ENCODE measurements around the gene TIAM1.

The TIAM1 gene

DNA sequence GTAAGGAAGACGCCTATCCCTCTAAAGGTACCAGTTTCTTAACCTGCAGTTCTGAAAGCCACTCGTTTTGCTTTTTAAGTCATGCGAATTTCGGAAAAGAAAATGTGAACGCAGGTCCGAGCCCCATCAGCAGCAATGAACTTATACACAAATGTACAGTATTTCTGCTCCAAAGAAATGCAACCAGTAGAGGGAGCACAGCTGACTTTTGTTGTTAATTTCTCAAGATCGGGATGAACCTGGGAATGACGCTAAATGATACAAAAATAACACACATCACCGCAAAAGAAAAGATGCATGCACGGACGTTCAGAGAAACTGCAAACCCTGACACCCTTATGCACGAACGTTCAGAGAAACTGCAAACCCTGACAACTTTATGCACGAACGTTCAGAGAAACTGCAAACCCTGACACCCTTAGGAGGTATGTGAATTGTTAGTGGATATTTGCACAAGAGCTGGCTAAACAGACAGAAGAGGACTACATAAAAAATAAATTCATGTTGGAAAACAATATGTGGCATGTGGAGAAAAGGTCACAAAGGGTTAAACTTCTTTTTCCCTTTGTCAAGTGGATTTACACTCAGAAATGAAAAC is 3.5 kb upstream of the TIAM1 start:
- TF ChIP-seq, protein P1, sequence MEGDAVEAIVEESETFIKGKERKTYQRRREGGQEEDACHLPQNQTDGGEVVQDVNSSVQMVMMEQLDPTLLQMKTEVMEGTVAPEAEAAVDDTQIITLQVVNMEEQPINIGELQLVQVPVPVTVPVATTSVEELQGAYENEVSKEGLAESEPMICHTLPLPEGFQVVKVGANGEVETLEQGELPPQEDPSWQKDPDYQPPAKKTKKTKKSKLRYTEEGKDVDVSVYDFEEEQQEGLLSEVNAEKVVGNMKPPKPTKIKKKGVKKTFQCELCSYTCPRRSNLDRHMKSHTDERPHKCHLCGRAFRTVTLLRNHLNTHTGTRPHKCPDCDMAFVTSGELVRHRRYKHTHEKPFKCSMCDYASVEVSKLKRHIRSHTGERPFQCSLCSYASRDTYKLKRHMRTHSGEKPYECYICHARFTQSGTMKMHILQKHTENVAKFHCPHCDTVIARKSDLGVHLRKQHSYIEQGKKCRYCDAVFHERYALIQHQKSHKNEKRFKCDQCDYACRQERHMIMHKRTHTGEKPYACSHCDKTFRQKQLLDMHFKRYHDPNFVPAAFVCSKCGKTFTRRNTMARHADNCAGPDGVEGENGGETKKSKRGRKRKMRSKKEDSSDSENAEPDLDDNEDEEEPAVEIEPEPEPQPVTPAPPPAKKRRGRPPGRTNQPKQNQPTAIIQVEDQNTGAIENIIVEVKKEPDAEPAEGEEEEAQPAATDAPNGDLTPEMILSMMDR (IDR thresholded peaks at IDR 0.05; ENCODE audit: low read depth, low read length, missing control alignments), result peak; percentile 22
- no peak overlapping the region for H3K4me3 ChIP-seq (ENCODE audit: low read depth, low read length)
- DNase-seq (ENCODE audit: low read depth), result no peak

DNA sequence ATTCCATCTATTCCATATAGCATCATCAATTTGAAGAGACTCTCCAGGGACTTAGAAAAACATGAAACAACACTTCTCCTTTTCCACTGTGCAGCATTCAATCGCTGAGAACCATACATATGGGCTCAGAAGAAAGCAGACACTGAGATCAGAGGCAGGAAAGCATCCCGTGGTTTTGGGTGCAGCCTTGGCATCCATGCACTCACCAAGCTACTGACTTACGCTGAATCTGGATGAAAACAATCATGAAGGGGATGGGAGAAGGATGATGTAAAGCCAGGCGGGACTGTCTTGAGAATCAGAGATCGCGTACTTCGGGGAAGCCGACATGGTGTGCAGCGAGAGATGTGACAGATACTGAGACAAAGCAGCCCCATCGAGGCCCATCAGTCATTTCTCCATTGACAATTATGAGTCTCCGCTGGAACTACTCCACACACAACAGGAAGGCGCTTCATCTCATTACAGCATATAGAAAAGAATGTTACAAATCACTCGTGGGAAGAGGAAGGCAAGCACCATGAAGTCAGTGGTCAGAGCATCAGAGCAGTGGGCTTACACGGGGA is 2.3 kb upstream of the TIAM1 start:
- DNase-seq (ENCODE audit: low read depth), result no peak
- TF ChIP-seq, protein P1 (IDR thresholded peaks at IDR 0.05; ENCODE audit: low read depth, low read length, missing control alignments), result no peak
- no peak overlapping the region for H3K4me3 ChIP-seq (ENCODE audit: low read depth, low read length)

- DNase-seq (ENCODE audit: low read depth), result no peak
- TF ChIP-seq, protein P1 (IDR thresholded peaks at IDR 0.05; ENCODE audit: low read depth, low read length, missing control alignments), result no peak
- H3K4me3 ChIP-seq (ENCODE audit: low read depth, low read length), result no peak overlapping the region
These were observed 1.1 kb upstream of the TIAM1 start for GRCh38 chr21:31345136-31345535.

DNA sequence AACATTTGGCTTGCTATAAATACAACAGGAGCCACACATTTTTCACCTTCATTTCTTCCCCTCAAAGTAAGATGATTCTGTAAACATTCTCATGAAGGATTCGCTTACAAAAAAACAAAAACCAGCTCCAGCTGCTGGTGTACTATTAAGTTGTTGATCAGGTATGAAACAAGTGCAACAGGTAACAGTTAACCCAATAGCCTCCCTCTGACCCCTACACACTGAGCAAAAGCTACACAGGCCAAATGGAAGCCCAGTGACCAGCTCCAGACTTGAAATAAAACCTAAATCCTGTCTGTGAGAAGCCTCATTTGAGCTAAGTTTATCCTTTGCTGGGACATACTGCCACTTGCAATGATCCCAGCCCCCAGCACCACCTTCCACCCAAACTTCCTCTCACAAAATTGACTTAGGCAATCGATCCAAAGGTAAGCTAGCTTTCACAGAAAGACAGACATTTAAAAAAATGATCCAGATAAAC is 991 bp downstream of the TIAM1 start:
- H3K4me3 ChIP-seq (ENCODE audit: low read depth, low read length), result no peak overlapping the region
- DNase-seq (ENCODE audit: low read depth), result no peak
- TF ChIP-seq, protein P1 (IDR thresholded peaks at IDR 0.05; ENCODE audit: low read depth, low read length, missing control alignments), result no peak

- TF ChIP-seq, protein P1 (IDR thresholded peaks at IDR 0.05; ENCODE audit: low read depth, low read length, missing control alignments), result no peak
- DNase-seq (ENCODE audit: low read depth), result no peak
- no peak overlapping the region for H3K4me3 ChIP-seq (ENCODE audit: low read depth, low read length)
These were observed 1.7 kb downstream of the TIAM1 start for GRCh38 chr21:31342348-31342747.

DNA sequence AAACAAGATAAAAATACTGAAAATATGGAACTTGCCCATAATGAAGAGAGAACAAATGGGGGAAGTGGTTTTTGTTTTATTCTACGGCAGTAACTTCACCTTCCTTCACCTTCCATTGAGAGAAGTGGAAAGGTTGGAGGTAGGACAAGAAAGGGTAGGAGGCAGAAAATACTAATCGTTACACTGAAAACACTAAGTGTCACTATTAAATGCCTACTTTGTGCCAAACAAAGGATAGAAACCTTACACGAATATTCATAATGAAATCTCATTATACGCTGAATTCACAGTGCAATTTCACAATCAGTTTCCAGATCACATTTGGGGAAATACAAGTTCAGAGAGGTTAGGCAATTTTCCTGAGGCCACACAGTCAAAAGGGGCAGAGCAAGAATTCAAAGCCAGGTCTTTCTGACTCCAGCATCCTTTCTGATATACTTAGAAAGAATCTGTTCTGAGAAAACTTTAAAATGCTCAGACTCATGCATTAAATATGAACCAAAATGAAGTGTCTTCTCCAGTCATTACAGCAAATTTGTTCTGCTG is 3.0 kb downstream of the TIAM1 start:
- TF ChIP-seq, protein P1 (IDR thresholded peaks at IDR 0.05; ENCODE audit: low read depth, low read length, missing control alignments), result no peak
- no peak for DNase-seq (ENCODE audit: low read depth)
- H3K4me3 ChIP-seq (ENCODE audit: low read depth, low read length), result no peak overlapping the region

Data from GM12864 (cell line).